Measurements from ENCODE around the gene PSENEN.
A peak's percentile ranks its signal among the peaks of the same experiment; 100 is the strongest.
"Not testable (repeated sequence)": the region's sequence is repeated elsewhere in the genome, so short reads cannot be mapped to it uniquely, and the experiment has no call there.

The PSENEN gene

DNA sequence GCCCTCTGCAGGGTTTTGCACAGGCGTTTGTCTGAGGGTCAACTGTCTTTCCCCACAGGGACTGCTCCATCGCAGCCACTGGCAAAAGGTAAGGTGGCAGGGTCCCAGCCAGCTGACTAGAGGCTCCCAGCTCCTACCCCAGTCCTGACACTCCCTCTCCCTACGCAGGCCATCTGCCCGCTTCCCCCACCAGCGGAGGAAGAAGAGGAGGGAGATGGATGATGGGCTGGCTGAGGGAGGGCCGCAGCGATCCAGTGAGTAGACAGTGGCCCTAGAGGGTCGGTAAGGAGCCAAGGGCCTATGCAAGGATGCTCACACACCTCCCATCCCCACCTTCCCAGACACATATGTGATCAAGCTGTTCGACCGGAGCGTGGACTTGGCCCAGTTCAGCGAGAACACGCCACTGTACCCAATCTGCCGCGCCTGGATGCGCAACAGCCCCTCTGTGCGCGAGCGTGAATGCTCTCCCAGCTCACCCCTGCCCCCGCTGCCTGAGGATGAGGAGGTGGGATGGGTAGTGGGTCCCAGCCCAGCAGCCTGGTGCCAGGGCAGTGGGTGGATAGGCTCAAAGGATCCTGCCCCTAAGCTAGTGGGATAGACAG, 7.4 kb downstream of the PSENEN start:
- no peak for DNase-seq

DNA sequence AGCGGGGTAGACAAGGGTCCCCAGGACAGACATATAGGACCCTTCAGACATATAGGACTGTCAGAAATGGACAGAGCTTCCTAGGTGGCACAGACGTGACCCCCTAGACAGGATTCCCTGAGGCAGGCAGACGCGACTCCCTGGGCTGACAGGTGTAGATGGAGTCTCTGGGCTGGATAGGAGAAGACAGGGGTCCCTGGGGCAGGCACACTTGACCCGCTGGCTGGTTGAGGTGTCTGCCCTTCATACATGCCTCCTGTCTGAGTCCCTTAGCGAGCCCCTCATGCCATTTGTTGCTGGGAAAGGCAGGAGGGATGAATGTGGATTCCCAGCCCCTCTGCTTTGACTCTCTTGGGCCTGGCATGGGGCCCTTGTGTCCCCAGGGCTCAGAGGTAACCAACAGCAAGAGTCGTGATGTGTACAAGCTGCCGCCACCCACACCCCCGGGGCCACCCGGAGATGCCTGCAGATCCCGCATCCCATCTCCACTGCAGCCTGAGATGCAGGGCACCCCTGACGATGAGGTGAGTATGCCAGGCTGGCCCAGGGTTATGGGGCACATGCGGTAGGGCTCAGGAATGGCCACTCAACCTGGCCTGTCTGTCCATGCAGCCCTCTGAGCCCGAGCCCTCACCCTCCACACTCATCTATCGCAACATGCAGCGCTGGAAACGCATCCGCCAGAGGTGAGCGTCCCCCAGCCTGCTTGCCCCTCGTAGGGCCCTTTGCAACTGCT, 8.4 kb downstream of the PSENEN start:
- DNase-seq, result no peak

DNA sequence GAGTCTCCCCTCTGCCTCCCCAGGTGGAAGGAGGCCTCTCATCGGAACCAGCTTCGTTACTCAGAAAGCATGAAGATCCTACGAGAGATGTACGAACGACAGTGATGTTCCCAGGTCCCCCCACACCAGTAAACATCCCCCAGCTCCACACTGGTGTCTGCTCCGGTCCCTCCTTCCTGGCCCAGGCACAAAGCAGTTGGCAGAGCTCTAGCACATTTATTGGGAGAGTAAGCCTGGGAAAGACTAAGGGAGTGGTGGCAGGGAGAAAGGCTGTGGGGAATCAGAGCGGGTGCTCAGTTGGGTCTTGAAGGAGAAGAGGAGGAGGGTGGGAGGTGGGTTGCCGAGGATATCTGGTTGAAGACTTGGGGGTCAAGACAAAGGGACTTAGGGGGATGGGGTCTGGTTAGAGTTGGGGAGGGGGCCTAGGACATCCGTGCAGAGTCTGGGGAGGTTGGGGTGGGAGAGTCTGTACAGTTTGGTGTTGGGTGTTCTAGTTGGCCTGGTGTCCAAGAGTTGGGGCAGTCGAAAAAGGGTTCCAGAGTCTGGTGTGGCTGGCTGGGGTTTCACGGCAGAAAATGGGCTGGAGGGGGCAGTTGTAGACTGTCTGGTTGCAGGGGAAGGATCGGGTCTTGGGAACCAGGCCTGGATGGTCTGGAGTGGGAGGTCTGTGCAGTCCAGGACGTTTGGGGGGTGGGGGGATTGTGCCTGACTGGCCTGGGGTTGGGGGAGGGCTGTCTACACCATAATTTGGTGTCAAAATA, 9.1 kb downstream of the PSENEN start:
- no peak for DNase-seq

GRCh38 chr19:35755131-35755549, 9.7 kb downstream of the PSENEN start:
- no peak for DNase-seq

DNA sequence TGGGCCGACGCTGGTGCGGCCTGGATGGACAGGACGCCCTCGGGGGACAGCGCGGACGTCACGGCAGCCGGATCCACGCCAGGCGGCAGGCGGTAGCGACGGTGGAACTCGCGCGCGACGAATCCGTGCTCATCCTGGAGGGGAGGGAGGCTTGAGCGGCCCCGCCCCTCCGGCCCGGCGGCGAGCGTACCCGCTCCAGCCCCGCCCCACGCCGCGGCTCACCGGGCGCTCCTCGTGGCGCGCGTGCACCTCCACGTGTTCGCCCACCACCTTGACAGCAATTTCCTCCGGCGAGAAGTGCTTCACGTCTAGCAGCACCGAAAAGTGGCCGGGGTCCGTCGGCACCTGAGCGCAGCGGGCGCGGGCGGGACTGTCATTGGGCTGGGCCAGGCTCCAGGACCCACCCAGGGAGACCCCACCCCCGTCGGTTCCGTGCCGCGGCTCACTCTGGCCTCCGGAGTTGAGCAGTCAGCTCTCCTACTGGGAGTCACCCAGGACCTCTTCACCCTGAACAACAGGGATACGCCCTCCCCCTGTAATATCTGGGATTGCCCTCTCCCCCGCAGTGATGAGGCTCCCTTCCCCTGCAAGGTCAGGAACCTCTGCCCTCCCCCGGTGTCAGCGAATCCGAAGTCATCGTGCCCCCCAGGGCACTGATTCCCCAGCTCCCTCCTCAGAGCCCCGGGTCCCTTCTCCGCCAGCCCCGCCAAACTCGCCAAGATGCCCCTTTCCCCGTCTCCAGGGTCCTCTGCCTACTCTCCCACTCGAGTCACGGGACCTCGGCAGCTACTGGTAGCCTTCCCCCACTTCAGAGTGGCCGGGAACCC, 10.3 kb downstream of the PSENEN start:
- DNase-seq, result no peak

- DNase-seq, result no peak
Observed at GRCh38 chr19:35756377-35757230, 11.2 kb downstream of the PSENEN start, which contains the start of gene HSPB6. Gene HSPB6, minus strand, starts transcription at chr19:35757029. Its CDS starts 21 bp downstream, at chr19:35757008.

DNA sequence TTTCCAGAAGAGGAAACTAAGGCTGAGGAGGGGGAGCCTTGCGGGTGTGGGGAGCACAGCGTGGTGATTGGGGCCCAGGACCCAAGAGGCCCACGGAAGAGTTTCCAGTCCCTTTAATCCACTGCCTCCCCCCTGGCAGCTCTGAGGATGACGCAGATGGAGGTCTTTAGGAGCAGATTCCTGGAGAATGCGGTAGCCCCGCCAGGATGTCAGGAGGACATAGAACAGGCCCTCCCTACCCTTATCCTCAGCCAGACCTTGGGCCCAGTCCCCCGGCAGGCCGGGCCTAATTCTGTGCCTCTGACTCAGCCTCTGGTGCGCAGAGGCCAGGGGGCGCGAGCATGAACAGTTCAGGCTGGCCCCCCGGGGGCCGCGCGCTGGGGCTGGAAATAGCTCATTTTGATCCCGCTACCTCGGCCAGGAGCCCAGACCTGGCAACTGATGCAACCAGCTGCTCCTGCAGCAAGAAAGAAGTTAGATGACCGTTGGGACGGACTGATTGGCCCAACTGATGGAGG, 11.8 kb downstream of the PSENEN start:
- DNase-seq, result no peak

DNA sequence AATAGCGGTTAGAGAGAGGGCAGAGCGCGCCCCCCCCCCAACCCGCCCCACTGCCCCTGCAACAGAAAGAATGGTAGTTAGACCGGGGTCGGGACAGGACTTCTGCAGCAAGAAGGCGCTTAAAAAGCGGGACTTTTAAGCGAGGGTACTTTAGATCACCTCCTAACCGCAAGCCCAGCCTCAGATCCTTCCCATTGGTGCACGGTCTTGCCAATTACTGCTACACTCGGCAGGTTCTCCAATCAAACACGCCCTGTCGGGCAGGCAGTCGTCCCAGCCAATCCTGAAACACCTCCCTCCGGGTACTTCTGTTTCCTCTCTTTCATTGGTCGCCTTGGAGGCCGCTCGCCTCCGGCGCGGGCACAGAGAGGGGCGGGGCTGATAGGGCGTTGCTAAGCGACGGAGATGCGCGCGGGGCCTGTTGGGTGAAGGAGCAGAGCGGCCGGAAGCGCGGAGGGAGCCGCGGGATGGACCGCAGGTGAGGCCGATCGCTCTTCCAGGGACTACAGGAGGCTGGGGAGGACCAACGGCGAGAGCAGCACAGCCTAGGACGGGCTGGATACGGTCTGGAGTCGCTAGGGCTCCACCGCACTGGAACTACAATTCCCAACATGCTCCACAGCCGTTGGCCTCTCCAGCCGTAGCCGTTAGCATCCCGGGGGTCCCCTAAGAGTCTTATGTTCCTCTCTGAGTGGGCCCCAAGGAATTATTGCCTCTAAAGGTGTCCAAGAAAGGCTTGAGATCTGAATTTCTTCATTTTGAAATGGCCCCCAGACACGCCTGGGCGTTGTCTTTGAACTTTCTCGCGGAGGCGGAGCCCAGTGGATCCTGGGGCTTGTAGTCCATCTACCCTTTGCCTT, 12.5 kb downstream of the PSENEN start, which contains the start of gene PROSER3:
Gene PROSER3 (plus strand): TSS at position 428 of the 860 bp plus-strand sequence. CDS start 40 bp downstream, at position 468.
- DNase-seq, result peak; percentile 93

GRCh38 chr19:35759697-35760096, 14.2 kb downstream of the PSENEN start:
- no peak for DNase-seq

DNA sequence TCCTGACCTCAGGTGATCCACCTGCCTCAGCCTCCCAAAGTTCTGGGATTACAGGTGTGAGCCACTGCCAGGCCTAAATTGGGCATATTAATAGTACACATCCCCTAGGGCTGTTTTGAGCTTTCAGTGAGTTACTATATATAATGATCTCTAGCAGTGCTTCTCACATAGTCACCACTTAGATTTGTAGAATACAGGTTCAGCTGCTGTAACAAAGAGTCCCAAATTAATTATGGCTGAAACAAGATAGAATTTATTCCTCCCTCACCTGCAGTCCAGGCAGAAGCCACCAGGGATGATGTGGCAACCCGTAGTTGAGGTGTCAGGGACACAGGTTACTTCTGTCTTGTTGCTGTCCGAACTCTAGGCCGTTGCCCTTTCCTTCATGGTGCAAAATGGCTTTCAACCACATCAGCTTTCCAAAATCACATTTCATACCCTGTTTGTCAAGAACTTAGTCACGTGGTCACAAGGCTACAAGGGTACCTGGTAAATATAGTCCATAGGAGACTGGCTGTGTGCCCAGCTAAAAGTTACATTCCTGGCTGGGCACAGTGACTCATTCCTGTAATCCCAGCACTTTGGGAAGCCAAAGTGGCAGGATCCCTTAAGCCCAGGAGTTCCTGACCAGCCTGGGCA, 15.4 kb downstream of the PSENEN start:
- DNase-seq, result no peak

DNA sequence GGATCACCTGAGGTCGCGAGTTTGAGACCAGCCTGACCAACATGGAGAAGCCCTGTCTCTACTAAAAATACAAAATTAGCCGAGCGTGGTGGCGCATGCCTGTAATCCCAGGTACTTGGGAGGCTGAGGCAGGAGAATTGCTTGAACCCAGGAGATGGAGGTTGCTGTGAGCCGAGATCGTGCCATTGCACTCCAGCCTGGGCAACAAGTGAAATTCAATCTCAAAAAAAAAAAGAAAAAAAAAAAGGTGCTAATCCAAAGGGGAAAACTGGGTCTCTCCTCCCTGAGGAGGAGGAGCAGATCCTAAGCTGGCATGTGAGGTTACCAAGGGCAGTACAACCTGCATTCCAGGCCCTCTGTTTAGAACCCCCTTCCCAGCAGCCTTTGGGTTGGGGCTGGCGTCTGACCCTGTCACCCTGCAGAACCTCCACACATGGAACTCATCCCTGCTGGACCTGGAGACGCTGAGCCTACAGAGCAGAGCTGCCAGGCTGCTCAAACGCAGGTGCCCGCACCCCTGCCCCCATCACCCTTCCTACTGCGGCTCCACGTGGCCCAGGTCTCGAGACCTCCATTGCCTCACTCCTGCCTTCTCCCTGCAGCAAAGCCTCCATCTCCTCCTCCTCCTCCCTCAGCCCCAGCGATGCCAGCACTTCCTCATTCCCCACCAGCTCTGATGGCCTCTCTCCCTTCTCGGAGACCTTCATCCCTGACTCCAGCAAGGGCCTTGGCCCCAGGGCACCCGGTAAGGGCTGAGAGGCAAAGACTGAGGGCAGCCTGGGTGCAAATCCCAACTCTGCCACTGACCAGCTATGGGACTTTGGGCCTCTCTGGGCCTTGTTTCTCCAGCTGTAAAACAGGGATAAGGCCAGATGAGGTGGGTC, 19.2 kb downstream of the PSENEN start:
- DNase-seq, result no peak

GRCh38 chr19:35766571-35767104, 21.2 kb downstream of the PSENEN start:
- DNase-seq, result no peak

GRCh38 chr19:35767288-35768081, 22.0 kb downstream of the PSENEN start:
- DNase-seq, result no peak

GRCh38 chr19:35768082-35768421, 22.6 kb downstream of the PSENEN start:
- no peak for DNase-seq

GRCh38 chr19:35772362-35772761, 26.9 kb downstream of the PSENEN start:
- DNase-seq, result not testable (repeated sequence)

- no peak for DNase-seq
Observed at GRCh38 chr19:35773020-35773806, 27.8 kb downstream of the PSENEN start.

Measured in KG1 (cell line).